Epithelial cell of proximal tubule (primary cell): ENCODE measurements around the gene ATP2B3. TPM values are rescaled to one million over a fixed set of nuclear protein-coding genes. Genes with fewer than 3 reads are reported as not detected.

ENCODE experiments used
- DNase-seq: peaks from one replicate; pipeline ENCODE4 v3.0.0-alpha.2; 2011; ENCODE audit warnings: low read depth
- H3K4me3 ChIP-seq: 2 replicates; pipeline ENCODE4 v1.5.1; 2011; ENCODE audit warnings: low read depth, mild to moderate bottlenecking, low read length
- total RNA-seq: library from RNA; depleted of rRNA; stranded (reverse); fragments of >200 nt; gene quantifications from 2 replicates; pipeline ENCODE4 v1.2.3, GENCODE V29; 2015
- TF ChIP-seq, protein P1 (sequence below): conservative IDR thresholded peaks from 2 replicates; pipeline ENCODE4 v1.5.1; 2012; ENCODE audit warnings: low read depth, mild to moderate bottlenecking, low read length

The ATP2B3 gene
- total RNA-seq, 1 donor from 2014 or later = not detected

DNA sequence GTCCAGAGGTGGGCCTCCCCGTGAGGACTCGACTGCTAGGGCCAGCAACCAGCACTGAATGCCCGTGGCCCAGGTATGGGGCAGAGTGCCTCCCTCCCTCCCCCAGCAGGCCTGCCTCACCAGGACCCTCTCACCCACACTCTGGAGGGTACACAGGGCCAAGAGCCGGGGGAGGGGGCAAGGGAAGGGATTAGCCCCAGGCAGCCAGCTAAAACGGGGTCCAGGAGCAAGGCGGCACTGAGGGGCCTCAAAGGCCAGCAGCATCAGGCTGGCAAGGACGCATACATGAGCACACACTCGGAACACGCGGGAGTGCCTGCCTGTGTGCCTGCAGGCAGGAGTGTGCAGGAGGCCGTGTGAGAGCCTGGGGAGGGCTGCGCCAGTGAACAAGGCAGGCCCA is 111.2 kb downstream of the ATP2B3 start:
- TF ChIP-seq, protein P1, sequence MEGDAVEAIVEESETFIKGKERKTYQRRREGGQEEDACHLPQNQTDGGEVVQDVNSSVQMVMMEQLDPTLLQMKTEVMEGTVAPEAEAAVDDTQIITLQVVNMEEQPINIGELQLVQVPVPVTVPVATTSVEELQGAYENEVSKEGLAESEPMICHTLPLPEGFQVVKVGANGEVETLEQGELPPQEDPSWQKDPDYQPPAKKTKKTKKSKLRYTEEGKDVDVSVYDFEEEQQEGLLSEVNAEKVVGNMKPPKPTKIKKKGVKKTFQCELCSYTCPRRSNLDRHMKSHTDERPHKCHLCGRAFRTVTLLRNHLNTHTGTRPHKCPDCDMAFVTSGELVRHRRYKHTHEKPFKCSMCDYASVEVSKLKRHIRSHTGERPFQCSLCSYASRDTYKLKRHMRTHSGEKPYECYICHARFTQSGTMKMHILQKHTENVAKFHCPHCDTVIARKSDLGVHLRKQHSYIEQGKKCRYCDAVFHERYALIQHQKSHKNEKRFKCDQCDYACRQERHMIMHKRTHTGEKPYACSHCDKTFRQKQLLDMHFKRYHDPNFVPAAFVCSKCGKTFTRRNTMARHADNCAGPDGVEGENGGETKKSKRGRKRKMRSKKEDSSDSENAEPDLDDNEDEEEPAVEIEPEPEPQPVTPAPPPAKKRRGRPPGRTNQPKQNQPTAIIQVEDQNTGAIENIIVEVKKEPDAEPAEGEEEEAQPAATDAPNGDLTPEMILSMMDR = no peak
- H3K4me3 ChIP-seq = no peak overlapping the region
- DNase-seq = no peak

DNA sequence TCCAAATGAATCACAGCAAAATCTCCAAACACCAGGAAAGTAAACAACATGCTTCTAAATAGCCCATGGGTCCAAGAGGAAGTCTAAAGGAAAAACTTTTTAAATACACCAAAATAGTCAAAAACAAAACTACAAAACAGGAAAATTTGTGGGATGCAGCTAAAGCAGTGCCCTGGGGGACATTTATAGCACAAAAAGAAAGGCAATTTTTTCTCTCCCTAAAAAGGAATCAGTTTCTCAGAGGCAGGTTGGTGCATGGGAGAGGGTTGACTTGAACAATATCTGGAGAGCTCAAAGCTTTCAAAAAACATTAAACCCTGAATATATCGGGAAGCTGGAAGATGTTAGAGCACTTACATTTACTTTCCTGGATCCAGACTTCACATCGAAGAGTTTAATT is 113.9 kb downstream of the ATP2B3 start:
- DNase-seq = no peak
- TF ChIP-seq, protein P1 = no peak
- H3K4me3 ChIP-seq = no peak overlapping the region

DNA sequence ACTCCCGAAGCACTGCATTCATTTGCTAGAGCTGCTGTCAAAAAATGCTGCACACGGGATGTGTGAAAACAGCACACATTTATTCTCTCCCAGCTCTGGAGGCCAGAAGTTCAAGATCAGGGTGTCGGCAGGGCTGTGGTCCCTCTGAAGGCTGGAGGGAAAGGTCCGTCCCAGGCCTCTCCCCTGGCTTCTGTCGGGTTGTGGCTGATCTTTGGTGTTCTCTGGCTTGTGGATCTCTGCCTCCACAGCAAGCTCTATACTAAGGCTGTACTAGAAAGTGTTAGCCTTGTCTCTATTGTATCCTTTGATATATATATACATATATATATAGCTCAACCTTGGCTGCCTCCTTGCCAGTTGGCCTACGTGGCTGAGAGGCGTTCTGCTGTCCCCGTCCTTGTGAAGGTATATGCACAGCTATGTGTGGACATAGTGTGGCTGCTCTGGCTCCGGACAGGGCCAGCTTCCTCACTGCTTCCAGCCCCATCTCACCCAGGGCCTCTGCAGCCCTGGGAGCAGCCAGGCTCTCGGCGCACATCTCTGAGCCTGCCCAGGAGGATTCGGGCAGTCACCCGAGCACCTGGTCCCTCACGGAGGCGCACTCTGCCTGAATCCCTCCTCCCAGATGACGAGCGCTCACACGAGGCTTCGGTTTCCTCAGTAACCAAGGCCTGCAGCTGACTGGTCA is 114.6 kb downstream of the ATP2B3 start:
- no peak for DNase-seq
- H3K4me3 ChIP-seq = no peak overlapping the region
- TF ChIP-seq, protein P1 = no peak

Other genes with a start within 250 kb of the ATP2B3 start
- not detected in 2 replicates for gene PNMA6F, start 195.9 kb upstream of the ATP2B3 start, total RNA-seq
- 4.8 and 5.3 TPM in 2 replicates for gene ZNF275, start 183.5 kb upstream of the ATP2B3 start, total RNA-seq
- not detected in 2 replicates for gene PNMA6E, start 116.3 kb upstream of the ATP2B3 start, total RNA-seq
- gene ZFP92, start 106.2 kb upstream of the ATP2B3 start, total RNA-seq = 0.06 and 0.14 TPM in 2 replicates
- not detected in 2 replicates for gene TREX2, start 71.6 kb upstream of the ATP2B3 start, total RNA-seq
- 24.3 and 57.0 TPM in 2 replicates for gene HAUS7, start 47.1 kb upstream of the ATP2B3 start, total RNA-seq
- 0.69 TPM in 1 of 2 replicates, not detected in the other for gene BGN, start 22.7 kb upstream of the ATP2B3 start, total RNA-seq
- 31.4 and 48.3 TPM in 2 replicates for gene CCNQ, start 81.5 kb downstream of the ATP2B3 start, total RNA-seq
- gene DUSP9, start 129.6 kb downstream of the ATP2B3 start, total RNA-seq = 3.1 and 5.9 TPM in 2 replicates
- gene PNCK, start 156.2 kb downstream of the ATP2B3 start, total RNA-seq = 0.86 TPM in 1 of 2 replicates, not detected in the other
- gene SLC6A8, start 170.3 kb downstream of the ATP2B3 start, total RNA-seq = 20.0 and 30.5 TPM in 2 replicates
- gene BCAP31, start 206.7 kb downstream of the ATP2B3 start, total RNA-seq = 155 and 163 TPM in 2 replicates
- gene ABCD1, start 207.2 kb downstream of the ATP2B3 start, total RNA-seq = 8.2 and 12.6 TPM in 2 replicates
- 2.9 and 7.4 TPM in 2 replicates for gene PLXNB3, start 246.6 kb downstream of the ATP2B3 start, total RNA-seq